Activated CD8-positive, alpha-beta memory T cell treated with anti-CD3 and anti-CD28 coated beads, Interleukin-2, amount 50 U/mL, for 24 hours (primary cell): ENCODE results near the gene EDA.
"Not testable (repeated sequence)": the region's sequence is repeated elsewhere in the genome, so short reads cannot be mapped to it uniquely, and the experiment has no call there.

Source experiments
- DNase-seq: peaks from one replicate; pipeline ENCODE4 v3.0.0-alpha.2; 2020; ENCODE audit errors: extremely low read depth

EDA gene

GRCh38 chrX:69746051-69746450 is 130.1 kb downstream of the EDA start:
- DNase-seq = no peak

- no peak for DNase-seq
Measured at GRCh38 chrX:69748055-69748454, 132.1 kb downstream of the EDA start.

- DNase-seq = no peak
Measured at GRCh38 chrX:69759921-69760625, 144.2 kb downstream of the EDA start.

GRCh38 chrX:69761633-69762032 is 145.7 kb downstream of the EDA start:
- DNase-seq = no peak

GRCh38 chrX:69762340-69762739 is 146.4 kb downstream of the EDA start:
- DNase-seq = no peak

- DNase-seq = no peak
Measured at GRCh38 chrX:69793260-69793935, 177.5 kb downstream of the EDA start.

- DNase-seq = no peak
Measured at GRCh38 chrX:69795702-69796101, 179.8 kb downstream of the EDA start.

GRCh38 chrX:69807400-69807799 is 191.5 kb downstream of the EDA start:
- DNase-seq = no peak

- no peak for DNase-seq
Measured at GRCh38 chrX:69808375-69808774, 192.5 kb downstream of the EDA start.

GRCh38 chrX:69813677-69814076 is 197.8 kb downstream of the EDA start:
- no peak for DNase-seq

GRCh38 chrX:69815063-69815462 is 199.2 kb downstream of the EDA start:
- DNase-seq = no peak

GRCh38 chrX:69815519-69815918 is 199.6 kb downstream of the EDA start:
- DNase-seq = no peak

- DNase-seq = no peak
Measured at GRCh38 chrX:69844636-69845035, 228.7 kb downstream of the EDA start.

- DNase-seq = not testable (repeated sequence)
Measured at GRCh38 chrX:69859999-69860398, 244.1 kb downstream of the EDA start.

- no peak for DNase-seq
Measured at GRCh38 chrX:69876221-69876620, 260.3 kb downstream of the EDA start.

GRCh38 chrX:69884210-69884609 is 268.3 kb downstream of the EDA start:
- DNase-seq = no peak

- DNase-seq = no peak
Measured at GRCh38 chrX:69896046-69896445, 280.1 kb downstream of the EDA start.

GRCh38 chrX:69900491-69900890 is 284.6 kb downstream of the EDA start:
- no peak for DNase-seq

- no peak for DNase-seq
Measured at GRCh38 chrX:69906447-69906846, 290.5 kb downstream of the EDA start.

GRCh38 chrX:69914781-69915180 is 298.9 kb downstream of the EDA start:
- no peak for DNase-seq

- DNase-seq = no peak
Measured at GRCh38 chrX:69919749-69920148, 303.8 kb downstream of the EDA start.

GRCh38 chrX:69932323-69932722 is 316.4 kb downstream of the EDA start:
- no peak for DNase-seq

GRCh38 chrX:69948276-69948797 is 332.4 kb downstream of the EDA start:
- no peak for DNase-seq
